NK-92 (cell line): ENCODE results near the gene OR11G2.
"Not testable (repeated sequence)": the region's sequence is repeated elsewhere in the genome, so short reads cannot be mapped to it uniquely, and the experiment has no call there.

Source experiments
- DNase-seq: peaks from one replicate; lab custom pipeline; 2025; ENCODE audit not compliant: unreplicated experiment; lab: John Stamatoyannopoulos, UW

Gene OR11G2, protein sequence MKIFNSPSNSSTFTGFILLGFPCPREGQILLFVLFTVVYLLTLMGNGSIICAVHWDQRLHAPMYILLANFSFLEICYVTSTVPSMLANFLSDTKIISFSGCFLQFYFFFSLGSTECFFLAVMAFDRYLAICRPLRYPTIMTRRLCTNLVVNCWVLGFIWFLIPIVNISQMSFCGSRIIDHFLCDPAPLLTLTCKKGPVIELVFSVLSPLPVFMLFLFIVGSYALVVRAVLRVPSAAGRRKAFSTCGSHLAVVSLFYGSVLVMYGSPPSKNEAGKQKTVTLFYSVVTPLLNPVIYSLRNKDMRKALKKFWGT

DNA sequence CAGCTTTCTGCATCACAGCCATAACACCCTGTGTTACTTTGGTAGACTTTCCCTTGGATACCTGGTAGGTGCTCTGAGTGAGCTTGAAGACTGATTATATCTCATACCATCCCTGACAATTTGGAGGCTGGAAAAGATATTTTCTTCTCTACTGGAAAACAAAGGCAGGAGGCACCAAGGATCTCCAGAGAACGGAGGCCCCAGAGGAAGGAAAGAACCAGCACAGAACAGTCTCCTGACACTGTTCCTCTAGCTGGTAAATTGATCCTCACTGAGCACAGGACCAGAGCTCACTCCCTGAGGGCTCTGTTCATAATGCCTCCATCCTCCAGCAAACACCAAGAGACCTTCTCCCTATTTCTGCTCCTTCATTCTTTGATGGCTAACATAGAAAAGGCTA, at the start of gene OR11G2:
OR11G2 (plus strand) TSS at position 301 of the 400 bp plus-strand sequence. CDS start 6,542 bp downstream, outside the sequence.
- DNase-seq: no peak

DNA sequence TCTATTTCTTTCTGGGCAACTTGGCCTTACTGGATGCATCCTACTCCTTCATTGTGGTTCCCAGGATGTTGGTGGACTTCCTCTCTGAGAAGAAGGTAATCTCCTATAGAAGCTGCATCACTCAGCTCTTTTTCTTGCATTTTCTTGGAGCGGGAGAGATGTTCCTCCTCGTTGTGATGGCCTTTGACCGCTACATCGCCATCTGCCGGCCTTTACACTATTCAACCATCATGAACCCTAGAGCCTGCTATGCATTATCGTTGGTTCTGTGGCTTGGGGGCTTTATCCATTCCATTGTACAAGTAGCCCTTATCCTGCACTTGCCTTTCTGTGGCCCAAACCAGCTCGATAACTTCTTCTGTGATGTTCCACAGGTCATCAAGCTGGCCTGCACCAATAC, 46.8 kb upstream of the OR11G2 start:
- no peak for DNase-seq

DNA sequence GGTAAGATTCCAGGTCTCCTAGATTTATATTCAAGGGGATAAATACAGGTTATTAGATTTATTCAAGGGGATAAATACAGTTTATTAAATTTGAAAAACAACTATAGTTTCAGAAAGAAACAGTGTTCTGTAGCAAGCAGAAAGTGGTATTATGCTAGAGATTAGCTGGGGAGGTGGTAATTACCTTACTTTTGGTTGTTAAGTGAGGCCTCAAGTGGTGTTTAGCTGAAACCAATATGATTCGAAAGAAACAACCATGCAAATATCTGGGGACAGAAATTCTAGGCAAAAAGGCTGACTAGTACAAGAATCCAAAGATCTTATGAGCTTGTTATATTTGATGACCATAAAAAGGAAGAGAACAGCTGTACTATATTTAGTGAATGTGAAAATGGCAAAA, 45.9 kb upstream of the OR11G2 start:
- no peak for DNase-seq

DNA sequence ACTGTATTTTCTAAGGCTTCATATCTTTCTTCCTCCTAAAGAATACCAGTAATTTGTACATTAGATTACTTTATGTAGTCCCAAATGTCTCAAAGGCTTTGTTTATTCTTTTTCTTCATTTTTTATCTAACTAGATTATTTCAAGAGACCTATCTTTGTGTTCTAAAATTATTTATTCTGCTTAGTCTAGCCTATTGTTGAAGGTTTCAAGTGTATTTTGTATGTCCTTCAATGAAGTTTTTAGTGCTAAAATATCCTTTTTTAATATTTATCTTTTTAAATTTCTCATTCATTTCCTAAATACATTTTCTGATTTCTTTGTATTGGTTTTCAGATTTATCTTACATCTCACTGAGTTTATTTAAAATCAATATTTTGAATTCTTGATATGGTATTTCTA, 26.2 kb upstream of the OR11G2 start:
- no peak for DNase-seq

DNA sequence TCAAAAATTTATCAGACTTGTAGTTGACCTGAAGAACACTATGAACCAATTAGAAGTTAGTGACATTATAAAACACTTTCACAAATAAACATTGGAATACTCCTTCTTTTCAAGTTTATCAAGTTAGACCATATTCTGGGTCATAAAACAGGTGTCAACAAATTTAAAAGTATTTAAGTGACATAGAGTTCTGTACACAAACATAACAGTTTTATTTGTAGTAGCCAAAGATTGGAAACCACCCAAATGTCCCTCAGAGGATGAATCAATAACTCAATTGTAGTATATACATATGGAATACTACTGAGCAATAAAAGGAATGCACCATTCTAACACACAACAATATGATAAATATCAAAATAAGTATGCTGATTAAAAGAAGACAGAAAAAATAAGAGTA, 23.6 kb upstream of the OR11G2 start:
- no peak for DNase-seq

DNA sequence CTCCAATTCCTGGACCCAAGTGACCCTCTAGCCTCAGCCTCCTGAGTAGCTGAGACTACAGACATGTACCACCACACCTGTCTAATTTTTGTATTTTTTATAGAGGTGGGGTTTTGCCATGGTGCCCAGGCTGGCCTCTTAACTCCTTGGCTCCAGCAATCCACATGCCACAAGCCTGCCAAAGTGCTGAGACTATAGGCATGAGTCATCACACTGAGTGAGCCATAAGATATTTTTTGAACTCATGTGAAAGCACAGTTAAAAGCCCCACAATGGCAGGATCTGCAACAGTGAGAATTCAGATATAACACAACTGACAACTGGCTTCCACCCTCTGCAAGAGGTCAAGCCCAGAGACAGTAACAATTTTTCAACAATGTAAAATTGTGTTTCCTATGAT, 20.8 kb upstream of the OR11G2 start:
- DNase-seq: not testable (repeated sequence)

DNA sequence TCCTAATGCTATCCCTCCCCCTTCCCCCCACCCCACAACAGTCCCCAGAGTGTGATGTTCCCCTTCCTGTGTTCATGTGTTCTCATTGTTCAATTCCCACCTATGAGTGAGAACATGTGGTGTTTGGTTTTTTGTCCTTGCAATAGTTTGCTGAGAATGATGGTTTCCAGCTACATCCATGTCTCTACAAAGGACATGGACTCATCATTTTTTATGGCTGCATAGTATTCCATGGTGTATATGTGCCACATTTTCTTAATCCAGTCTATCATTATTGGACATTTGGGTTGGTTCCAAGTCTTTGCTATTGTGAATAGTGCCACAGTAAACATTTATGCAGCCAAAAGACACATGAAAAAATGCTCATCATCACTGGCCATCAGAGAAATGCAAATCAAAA, 16.5 kb upstream of the OR11G2 start:
- DNase-seq: not testable (repeated sequence)

DNA sequence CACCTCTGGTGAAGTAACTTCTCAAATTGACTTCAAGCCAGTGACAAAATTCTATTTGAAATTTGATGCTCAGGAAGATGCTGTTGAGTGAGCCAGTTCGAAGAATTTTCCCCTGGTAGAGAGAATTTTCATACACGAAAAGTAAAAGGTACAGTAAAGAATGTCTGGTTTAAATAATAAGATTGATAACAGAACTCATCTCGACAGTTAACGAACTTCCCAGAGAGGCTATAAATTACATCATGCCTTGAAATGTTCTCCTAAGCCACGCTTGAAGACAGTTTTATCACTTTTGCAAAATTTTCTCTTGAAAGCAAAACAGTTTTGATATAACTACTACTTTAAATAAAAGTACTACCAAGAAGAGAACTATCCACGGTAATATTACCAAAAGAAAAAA, 14.4 kb upstream of the OR11G2 start:
- no peak for DNase-seq

DNA sequence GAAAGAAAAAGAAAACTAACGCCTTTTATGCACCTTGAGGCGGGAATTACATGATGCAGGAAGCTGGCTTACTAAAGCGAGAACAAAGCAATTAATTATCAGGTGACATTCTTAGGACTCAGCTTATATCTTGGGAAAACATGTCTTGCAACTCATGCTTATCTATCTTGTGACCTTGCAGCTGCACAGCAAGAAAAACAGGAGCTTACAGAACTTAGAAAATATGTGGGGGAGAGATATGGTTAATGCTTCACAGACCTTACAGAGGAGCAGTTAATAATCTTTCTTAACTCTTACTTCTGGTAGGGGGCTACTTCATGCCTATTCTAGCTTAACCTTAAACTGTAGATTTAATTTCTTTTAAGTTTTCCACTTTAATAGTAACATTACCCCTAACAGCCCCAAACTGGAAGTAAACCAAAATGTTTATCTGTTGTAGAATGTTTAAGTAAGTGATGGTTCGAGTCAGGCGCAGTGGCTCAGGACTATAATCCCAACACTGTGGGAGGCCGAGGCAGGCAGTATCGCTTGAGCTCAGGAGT, 13.2 kb upstream of the OR11G2 start:
- no peak for DNase-seq

DNA sequence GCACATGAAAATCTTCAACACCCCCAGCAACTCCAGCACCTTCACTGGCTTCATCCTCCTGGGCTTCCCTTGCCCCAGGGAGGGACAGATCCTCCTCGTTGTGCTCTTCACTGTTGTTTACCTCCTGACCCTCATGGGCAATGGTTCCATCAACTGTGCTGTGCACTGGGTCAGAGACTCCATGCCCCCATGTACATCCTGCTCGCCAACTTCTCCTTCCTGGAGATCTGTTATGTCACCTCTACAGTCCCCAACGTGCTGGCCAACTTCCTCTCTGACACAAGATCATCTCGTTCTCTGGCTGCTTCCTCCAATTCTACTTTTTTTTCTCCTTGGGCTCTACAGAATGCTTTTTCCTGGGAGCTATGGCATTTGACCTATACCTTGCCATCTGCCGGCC, 11.5 kb upstream of the OR11G2 start:
- DNase-seq: no peak

DNA sequence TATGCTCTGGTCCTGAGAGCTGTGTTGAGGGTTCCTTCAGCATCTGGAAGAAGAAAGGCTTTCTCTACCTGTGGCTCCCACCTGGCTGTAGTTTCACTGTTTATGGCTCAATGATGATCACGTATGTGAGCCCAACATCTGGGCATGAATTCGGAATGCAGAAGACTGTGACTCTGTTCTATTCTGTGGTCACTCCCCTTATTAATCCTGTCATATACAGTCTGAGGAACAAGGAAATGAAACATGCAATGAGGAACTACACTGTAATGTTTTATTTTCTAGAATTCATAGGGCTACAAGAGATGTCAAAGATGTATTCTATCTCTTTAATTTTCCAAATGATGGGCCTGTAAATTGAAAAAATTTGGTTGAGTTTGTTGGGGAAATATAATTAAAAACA, 10.8 kb upstream of the OR11G2 start:
- DNase-seq: no peak

DNA sequence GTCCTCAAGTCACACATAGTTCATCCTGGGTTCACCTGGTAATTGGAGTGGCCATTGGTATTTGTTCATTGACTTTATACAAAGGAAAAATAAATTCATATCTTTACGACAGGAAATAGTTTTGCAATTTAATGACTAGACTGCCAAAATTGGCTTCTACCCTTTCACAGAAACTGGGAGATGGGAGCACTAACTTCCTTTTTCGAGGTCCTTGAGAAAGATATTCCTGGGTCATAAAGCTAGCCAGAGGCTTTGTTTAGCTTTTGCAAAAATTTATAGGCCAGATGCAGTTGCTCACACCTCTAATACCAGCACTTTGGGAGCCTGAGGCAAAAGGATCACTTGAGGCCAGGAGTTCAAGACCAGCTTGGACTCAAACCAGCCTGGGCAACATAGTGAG, 10.2 kb upstream of the OR11G2 start:
- no peak for DNase-seq

DNA sequence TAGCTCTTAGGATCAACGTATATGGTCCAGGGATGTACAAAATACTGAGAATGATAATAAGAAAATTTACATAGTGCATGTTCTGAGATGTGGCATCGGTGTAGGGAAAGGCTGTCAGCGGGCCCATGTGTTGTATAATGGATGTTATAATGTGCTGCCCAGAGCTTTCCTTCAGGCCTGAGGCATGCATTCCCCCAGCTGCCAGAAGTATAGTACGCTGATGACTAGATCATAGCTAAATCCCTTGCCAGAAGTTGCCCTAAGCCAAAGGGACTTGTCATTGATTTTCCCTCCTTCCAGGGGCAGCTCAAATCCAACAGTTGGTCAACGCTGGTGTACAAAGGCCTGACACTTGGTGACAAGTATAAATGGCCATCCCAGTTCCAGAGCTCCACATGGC, 6.5 kb upstream of the OR11G2 start:
- DNase-seq: no peak

DNA sequence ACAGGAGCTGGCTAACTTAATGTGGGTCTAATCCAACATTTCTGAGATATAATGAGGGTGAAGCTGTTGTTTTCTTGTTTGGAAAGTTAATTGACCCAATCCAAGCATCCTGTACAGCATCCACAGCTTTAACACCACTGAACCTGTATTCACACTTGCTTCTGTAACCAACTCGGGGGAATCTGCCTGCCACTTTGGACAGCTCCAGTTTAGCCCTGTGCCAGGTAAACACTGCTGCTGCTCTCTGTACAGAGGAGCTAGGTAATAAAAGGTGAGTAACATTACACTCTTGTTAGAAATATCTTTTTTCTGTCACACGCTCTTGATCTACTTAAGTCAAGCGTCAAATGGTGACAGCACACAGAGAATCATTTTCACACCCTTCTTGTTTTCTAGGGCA, 700 bp downstream of the OR11G2 start:
- DNase-seq: no peak

DNA sequence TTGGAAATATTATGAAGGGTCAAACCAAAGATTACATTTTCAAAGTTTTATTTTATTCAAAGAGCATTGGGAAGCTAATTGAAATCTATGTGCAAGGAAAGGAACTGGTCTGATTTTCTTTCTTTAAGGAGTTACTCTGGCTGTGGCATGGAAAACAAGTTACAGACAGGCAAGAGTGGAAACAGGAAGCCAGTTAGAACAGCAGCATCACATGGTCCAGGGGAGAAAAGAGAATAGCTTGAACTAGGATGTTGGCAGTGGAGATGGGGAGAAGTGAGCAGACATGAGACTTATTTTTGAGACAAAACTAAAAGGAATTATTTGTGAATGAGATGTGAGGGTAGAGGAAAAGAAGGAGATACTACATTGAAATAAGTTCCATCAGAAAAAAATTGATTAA, 3.4 kb downstream of the OR11G2 start:
- DNase-seq: no peak

DNA sequence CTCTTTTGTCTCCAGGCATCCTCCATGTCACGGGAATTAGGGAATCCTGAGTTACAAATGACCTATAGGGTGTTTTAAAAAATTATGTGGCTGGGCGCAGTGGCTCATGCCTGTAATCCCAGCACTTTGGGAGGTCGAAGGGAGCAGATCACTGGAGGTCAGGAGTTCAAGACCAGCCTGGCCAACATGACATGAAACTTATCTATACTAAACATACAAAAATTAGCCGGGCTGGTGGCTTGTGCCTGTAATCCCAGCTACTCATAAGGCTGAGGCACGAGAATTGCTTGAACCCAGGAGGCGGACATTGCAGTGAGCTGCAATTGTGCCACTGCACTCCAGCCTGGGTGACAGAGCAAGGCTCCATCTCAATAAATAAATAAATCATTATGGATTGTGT, 4.5 kb downstream of the OR11G2 start:
- DNase-seq: not testable (repeated sequence)

DNA sequence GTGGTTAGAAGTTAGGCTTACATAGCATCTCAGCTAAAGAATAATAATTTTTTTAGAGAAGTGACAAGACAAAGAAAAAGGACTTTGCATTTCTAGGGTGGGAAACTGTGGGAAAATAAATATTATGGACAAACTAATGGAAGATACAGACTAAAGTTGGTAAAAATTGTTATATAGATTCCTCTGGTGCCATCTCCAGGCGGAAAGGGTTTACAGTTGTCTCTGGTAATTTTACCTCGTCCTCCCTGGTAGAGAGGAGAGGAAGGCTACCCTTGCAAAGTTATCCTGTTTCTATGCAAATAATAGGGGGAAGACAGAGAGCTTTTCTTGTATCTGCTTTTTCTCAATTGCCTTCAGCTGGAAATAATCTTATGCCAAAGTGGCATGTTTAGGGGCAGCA, 5.2 kb downstream of the OR11G2 start:
- no peak for DNase-seq

DNA sequence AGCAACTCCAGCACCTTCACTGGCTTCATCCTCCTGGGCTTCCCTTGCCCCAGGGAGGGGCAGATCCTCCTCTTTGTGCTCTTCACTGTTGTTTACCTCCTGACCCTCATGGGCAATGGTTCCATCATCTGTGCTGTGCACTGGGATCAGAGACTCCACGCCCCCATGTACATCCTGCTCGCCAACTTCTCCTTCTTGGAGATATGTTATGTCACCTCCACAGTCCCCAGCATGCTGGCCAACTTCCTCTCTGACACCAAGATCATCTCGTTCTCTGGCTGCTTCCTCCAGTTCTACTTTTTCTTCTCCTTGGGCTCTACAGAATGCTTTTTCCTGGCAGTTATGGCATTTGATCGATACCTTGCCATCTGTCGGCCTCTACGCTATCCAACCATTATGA, 6.8 kb downstream of the OR11G2 start:
- DNase-seq: no peak

DNA sequence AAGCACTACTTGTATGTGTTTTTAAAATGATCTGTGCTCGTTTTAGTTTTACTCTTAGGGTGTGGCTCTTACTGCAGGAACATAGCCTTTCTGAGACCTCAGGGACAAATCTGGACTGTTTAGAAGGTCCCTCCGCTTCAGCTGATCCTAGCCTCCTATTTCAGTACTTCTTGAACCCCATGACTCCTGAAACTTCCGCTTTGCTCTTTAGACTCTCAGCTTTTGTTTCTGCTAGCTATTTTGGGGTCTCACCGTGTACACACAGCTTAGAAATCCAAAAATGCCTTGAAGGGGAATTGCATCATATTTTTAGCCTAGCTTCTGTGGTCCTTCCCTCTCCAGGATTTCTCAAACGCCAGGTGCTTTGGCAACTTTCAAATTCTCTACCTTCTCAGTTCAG, 8.3 kb downstream of the OR11G2 start:
- no peak for DNase-seq

DNA sequence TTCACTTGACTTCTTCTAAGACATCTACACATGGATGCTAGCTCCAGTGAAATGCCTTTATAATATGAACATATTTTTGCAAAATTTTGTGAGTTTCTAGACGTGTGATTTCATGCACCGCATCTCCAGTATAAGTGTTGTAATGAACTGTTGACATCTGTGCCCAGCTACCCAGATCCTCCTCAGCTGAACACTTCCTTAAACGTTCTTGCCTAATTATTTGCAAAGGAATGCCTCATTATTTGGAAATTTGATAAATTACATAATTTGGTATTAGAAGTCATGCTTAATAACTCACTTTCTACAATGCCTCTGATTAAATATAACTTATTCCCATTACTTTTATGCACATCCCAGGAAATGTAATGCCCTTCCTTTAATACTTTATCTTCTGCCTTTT, 14.0 kb downstream of the OR11G2 start:
- DNase-seq: no peak

DNA sequence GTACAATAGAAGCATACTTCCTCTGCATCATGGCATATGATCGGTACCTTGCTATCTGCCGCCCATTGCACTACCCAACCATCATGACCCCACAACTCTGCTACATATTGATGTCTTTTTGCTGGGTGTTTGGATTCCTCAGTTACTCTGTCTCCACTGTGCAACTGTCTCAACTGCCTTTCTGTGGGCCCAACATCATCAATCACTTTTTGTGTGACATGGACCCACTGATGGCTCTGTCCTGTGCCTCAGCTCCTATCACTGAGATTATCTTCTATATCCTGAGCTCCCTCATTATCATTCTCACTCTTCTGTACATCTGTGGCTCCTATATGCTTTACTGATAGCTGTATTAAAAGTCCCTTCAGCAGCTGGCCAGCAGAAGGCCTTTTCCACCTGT, 18.9 kb downstream of the OR11G2 start:
- no peak for DNase-seq

DNA sequence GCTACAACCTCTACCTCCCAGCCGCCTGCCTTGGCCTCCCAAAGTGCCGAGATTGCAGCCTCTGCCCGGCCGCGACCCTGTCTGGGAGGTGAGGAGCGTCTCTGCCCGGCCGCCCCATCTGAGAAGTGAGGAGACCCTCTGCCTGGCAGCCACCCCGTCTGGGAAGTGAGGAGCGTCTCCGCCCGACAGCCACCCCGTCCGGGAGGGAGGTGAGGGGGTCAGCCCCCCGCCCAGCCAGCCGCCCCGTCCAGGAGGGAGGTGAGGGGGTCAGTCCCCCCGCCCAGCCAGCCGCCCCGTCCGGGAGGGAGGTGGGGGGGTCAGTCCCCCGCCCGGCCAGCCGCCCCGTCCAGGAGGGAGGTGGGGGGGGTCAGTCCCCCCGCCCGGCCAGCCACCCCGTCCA, 21.7 kb downstream of the OR11G2 start:
- DNase-seq: not testable (repeated sequence)

DNA sequence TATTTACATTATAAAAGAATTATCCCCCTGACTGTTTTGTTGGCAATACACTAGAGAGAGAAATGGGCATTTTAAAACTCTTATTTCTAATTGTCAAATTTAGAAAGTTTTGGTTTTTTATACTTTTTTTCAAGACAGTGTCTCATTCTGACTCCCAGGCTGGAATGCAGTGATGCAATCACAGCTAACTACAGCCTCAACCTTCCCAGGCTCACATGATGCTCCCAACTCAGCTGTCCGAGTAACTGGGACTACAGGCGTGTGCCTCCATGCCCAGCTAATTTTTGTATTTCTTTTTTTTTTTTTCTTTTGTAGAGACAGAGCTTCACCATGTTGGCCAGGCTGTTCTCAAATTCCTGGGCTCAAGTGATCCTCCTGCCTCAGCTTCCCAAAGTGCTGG, 24.5 kb downstream of the OR11G2 start:
- no peak for DNase-seq
